ENCODE measurements around the gene SIL1. TPM values are rescaled to one million over a fixed set of nuclear protein-coding genes. Genes with fewer than 3 reads are reported as not detected.

The SIL1 gene
- total RNA-seq, 4 donors from 2014 or later = 28.6 to 48.1 (median 36.5) TPM

GRCh38 chr5:138969323-138970002 lies 228.7 kb downstream of the SIL1 start:
- H3K4me1 ChIP-seq = peaks cover 0 to 35% (median 14%) of the 10 kb centered on the region in 3 donors
- H3K9me3 ChIP-seq = no peaks in the 10 kb centered on the region
- H3K27me3 ChIP-seq = no peaks in the 10 kb centered on the region
- 80 to 92% methylated on average over 1 to 3 of the region's 5 CpGs for WGBS, 2 donors (ENCODE audit: low coverage in 1 of 2)
- H3K4me3 ChIP-seq = no peak overlapping the region
- no peak for ATAC-seq
- TF ChIP-seq POLR2A (IDR thresholded peaks at IDR 0.05) (no peak), POLR2AphosphoS5 (IDR thresholded peaks at IDR 0.05) (no peak), CTCF (IDR thresholded peaks at IDR 0.05) (no peak), EP300 (IDR thresholded peaks at IDR 0.05) (no peak)
- no peaks in the 10 kb centered on the region for H3K36me3 ChIP-seq
- H3K27ac ChIP-seq = no peak overlapping the region

GRCh38 chr5:138968601-138969000 lies 229.6 kb downstream of the SIL1 start:
- Histone ChIP-seq H3K4me3 (no peak overlapping the region), H3K9me3 (no peaks in the 10 kb centered on the region), H3K4me1 (peaks cover 0 to 35% (median 6%) of the 10 kb centered on the region in 3 donors), H3K27me3 (no peaks in the 10 kb centered on the region), H3K36me3 (no peaks in the 10 kb centered on the region), H3K27ac (no peak overlapping the region)
- TF ChIP-seq EP300 (IDR thresholded peaks at IDR 0.05) (no peak), CTCF (IDR thresholded peaks at IDR 0.05) (no peak), POLR2AphosphoS5 (IDR thresholded peaks at IDR 0.05) (no peak), POLR2A (IDR thresholded peaks at IDR 0.05) (no peak)
- WGBS, 2 donors (ENCODE audit: low coverage in 1 of 2) = 86% methylated on average over 4 of the region's 4 CpGs; no CpG with 5 or more reads in 1 of the 2 donors
- no peak for ATAC-seq

- WGBS, 2 donors (ENCODE audit: low coverage in 1 of 2) = 66 to 71% methylated on average over 7 to 9 of the region's 10 CpGs
- Histone ChIP-seq H3K36me3 (no peaks in the 10 kb centered on the region), H3K4me3 (no peak overlapping the region), H3K27ac (no peak overlapping the region), H3K9me3 (no peaks in the 10 kb centered on the region), H3K4me1 (peaks cover 0 to 33% (median 6%) of the 10 kb centered on the region in 3 donors), H3K27me3 (no peaks in the 10 kb centered on the region)
- no peak for ATAC-seq
- TF ChIP-seq CTCF (IDR thresholded peaks at IDR 0.05) = no peak
- TF ChIP-seq EP300 (IDR thresholded peaks at IDR 0.05) = no peak
- TF ChIP-seq POLR2AphosphoS5 (IDR thresholded peaks at IDR 0.05) = no peak
- TF ChIP-seq POLR2A (IDR thresholded peaks at IDR 0.05) = no peak
Observed at GRCh38 chr5:138967791-138968448, 230.2 kb downstream of the SIL1 start.

- TF ChIP-seq CTCF (IDR thresholded peaks at IDR 0.05) (no peak), POLR2A (IDR thresholded peaks at IDR 0.05) (no peak), EP300 (IDR thresholded peaks at IDR 0.05) (no peak)
- H3K27me3 ChIP-seq = no peaks in the 10 kb centered on the region
- ATAC-seq = no peak
- no peak overlapping the region for H3K4me3 ChIP-seq
- H3K27ac ChIP-seq = no peak overlapping the region
- no peaks in the 10 kb centered on the region for H3K9me3 ChIP-seq
- H3K36me3 ChIP-seq = no peaks in the 10 kb centered on the region
- peaks cover 0 to 29% (median 0%) of the 10 kb centered on the region in 3 donors for H3K4me1 ChIP-seq
- WGBS, 2 donors (ENCODE audit: low coverage in 1 of 2) = 95 to 100% methylated on average over 2 to 3 of the region's 10 CpGs
Observed at GRCh38 chr5:138966236-138966985, 231.8 kb downstream of the SIL1 start.

All from gastroesophageal sphincter (tissue), 4 donors.